Measurements from ENCODE around the gene GPR25.

The GPR25 gene, protein sequence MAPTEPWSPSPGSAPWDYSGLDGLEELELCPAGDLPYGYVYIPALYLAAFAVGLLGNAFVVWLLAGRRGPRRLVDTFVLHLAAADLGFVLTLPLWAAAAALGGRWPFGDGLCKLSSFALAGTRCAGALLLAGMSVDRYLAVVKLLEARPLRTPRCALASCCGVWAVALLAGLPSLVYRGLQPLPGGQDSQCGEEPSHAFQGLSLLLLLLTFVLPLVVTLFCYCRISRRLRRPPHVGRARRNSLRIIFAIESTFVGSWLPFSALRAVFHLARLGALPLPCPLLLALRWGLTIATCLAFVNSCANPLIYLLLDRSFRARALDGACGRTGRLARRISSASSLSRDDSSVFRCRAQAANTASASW

DNA sequence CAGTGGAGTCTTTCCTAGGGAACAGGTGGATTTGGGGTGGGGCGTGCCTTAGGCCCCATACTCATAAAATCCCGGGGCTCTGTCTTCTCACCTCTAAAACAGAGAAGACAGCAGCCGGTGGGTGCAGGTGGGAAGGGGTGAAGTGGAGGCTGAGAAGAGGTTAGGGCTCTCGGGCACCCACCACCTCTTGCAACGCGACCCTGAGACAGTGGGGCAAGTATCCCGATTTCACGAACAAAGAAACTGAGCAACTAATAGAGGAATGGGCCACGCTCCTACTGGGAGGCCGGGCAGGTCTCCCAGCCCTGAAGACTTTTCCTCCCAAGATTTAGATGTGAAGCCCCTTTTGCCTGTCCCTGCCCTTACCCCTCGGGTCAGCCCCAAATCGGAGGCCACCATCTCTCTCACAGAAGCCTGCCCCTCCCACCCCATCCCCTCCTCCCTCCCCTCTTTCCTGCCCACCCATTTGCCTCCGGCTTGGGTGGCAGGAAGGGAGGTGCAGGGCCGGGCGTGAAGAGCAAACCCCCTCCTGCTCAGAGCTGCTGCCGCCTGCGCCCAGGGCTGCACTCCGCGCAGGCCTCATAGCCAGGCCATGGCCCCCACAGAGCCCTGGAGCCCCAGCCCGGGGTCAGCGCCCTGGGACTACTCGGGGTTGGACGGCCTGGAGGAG, at the start of gene GPR25:
GPR25 (plus strand) TSS at position 536 of the 670 bp plus-strand sequence; CDS start at position 593, 57 bp downstream.
- DNase-seq = no peak

DNA sequence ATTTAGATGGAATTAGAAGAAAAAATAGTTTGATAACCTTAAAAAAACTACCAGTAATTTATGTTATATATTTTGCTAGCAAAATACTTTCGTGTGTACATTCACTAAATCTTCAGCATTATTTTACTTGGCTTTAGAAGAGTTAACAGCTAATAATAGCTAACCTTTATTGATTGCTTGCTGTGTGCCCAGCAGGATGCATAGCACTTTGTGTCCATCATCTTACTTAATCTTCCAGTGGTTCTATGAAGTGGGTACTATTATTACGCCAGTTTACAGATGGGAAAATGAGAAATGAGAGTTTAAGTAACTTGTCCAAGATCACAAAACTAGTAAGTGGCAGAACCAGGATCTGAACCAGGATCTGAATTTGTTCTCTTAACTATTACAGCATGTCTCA, 41.7 kb upstream of the GPR25 start:
- no peak for DNase-seq

DNA sequence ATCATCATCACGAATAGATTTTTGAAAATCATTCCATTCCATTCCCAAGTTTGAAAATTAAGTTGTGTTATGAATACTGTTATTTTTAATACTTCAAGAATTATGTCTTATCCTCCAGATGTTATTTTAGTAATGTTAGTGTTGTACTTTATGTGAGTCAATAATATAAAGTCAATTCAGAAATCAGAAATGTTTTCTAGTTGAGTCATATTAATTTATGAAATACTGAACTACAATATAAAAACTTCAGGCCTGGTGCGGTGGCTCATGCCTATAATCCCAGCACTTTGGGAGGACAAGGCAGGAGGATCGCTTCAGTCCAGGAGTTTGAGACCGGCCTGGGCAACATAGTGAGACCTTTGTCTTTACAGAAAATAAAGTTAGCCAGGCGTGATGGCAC, 38.4 kb upstream of the GPR25 start:
- DNase-seq = no peak

DNA sequence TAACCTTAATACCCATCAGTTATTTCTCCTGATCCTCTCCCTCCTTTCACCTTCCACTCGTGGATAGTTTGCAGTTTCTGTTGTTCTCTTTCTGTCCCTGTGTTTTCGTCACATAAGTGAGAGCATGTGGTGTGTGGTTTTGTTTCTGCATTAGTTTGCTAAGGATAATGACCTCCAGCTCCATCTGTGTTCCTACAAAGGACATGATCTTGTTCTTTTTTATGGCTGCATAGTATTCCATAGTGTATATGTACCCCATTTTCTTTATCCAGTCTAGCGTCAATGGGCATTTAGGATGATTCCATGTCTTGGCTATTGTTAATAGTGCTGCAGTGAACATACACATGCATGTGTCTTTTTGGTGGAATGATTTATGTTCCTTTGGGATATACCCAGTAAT, 36.6 kb upstream of the GPR25 start:
- no peak for DNase-seq

DNA sequence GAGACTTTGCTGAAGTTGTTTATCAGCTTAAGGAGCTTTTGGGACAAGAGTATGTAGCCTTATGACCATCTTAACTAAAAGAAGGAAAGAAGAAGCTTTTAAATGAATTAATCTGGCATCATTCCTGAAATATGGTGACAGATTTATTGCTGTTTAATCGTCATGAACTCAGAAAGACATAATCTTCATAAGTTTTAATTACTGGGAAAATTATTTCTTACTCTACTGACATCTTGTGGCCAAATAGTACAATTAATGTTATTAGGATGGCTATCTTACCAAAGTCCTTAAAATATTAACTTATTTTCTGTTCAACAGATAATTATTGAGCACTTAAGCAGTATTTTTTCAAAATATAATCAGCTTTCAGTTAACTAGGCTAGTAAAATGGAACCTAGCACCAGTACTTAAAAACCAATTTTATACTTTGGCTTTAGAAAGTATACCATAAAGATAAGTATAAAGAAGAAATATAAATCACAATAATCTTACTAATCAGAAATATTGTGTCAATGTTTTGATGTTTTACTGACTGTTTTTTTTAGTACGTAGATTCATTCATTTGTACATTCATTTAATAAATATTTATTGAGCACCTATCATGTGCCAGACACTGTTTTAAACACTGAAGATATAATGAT, 34.7 kb upstream of the GPR25 start:
- DNase-seq = no peak

DNA sequence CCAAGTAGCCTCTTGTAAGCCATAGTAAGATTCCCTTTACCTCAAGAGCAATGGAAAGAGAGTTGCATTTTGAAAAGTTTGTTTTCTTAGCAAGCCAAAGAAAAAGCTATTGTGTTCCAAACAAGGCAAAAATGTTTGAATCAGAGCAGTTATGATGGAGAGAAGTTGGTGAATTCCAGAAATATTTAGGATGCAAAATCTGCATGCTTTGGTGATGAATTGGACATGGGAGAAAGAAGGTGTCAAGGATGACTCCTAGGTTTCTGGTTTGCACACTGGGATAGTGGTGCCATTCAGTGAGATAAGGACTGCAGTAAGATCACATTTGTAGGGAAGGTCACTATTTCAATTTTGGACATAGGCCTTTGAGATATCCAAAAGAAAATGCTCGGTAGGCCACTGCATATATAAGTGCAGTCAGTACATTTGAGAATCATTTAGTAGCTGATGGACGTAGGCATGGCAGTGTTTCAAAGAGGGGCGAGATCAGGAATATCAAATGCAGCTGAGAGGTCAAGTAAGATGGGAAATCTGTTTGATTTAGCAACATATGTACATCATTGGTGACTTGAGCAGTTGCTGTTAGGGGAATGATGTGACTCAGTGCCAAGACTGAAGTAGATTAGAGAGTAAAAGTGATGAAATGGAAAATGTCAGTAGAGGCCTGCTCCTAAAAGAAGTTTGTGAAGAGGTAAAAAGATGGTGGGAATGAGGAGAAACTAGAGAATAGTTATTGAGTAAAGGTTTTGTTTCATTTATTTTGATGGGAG, 33.9 kb upstream of the GPR25 start:
- DNase-seq = no peak

DNA sequence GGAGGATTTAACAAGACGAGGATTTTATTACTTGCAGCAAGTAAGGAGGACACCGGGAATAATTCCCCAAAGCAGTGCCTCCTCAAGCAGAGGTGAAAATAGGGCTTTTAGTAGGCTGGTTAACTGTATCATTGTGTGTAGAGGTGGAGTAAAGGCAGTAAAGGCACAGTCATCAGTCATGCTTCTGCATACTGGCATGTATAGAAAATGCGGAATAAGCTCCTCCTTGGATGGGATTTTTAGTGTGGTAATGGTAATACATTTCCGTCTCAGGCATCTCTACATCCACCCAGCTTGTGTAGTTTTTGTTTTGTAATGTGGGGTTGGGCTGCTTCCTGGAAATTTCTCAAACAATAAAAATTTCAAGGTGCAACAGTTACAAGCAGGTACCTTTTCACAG, 27.4 kb upstream of the GPR25 start:
- no peak for DNase-seq

DNA sequence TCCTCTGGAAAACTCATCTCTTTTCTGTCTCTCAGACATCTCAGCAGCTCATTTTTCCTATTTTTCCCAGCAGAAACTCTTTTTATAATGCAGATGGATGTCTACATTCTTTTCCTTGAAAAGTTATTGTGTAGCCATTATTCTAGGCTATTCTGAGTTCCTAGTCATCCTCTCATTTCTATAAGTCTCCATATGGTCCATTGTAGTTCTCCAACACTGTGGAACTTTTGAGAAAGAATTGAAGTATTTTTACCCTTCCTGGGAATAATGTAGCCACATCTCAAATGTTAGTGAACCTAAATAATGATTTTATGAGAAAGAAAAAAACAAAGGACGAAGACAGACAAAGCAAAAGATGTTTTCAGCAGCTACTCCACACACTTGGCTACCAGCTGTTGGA, 26.4 kb upstream of the GPR25 start:
- no peak for DNase-seq

DNA sequence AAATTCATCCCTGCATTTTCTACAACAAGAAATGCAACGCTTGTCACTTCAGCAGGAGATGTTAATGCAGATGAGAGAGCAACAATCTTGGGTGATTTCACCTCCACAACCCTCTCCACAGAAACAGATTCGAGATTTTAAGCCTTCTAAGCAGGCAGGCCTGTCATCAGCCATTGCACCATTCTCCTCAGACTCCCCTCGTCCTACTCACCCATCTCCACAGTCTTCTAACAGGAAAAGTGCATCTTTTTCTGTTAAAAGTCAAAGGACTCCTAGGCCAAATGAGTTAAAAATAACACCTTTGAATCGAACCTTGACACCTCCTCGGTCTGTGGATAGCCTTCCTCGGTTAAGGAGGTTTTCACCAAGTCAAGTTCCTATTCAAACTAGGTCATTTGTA, 23.4 kb upstream of the GPR25 start:
- no peak for DNase-seq

DNA sequence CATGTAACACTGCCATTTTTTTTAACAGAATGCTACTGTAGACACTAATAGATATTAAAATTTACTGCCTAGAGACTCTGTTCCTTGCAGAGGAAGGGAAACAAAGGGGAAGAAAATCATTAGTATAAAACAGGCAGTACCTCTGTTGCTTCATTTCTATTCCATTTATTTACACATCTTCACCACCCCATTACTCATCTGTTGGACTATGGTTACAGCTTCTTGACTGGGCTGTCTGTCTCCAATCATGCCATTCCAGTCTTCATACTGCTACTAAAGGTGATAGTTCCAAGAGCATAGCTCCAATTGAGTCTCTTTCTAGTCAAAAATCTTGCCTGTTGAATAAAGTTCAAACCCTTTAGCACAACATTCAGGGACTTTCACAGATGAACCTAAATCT, 22.2 kb upstream of the GPR25 start:
- DNase-seq = no peak

DNA sequence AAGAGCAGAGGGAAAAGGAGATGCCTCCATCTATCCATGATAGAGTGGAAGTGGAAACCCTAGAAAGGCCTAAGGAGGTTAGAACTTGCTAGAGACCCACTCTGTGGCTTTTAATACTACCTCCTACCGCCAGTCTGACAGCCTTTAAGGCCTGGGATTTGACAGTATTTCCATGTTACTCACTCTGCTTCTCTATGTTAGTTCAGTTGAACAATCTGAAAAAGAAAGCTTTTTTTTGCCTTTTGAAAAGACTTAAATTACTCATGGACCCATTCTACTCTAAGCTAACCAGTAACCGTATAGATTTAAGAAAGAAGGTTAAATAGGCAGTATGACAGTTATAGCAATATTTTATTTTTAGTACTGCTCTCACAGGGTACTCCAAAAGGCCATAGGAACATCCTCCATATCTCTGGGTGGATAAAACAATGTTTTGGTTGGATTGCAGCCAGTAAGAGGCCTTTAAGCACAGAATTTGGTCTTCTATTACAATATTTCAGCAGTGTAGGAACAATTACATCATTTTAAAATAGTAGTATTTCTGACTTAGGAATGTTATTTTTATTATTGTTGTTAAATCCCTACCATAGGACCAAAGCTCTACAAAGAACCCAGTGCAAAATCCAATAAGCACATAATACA, 15.9 kb upstream of the GPR25 start:
- no peak for DNase-seq

DNA sequence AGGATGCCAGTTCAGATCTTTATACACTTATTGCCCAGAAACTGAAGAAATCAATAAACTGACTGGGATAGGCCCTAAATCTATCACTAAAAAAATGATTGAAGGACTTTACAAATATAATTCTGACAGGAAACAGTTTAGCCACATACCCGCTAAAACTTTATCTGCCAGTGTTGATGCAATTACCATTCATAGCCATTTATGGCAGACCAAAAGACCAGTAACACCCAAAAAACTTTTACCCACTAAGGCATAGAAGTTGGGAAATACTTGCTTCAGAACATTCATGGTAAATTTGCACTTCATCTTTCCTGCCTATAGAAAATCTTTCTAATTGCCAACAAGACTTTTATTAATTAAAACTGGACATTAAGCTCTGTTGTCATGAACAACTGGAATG, 15.0 kb upstream of the GPR25 start:
- no peak for DNase-seq

DNA sequence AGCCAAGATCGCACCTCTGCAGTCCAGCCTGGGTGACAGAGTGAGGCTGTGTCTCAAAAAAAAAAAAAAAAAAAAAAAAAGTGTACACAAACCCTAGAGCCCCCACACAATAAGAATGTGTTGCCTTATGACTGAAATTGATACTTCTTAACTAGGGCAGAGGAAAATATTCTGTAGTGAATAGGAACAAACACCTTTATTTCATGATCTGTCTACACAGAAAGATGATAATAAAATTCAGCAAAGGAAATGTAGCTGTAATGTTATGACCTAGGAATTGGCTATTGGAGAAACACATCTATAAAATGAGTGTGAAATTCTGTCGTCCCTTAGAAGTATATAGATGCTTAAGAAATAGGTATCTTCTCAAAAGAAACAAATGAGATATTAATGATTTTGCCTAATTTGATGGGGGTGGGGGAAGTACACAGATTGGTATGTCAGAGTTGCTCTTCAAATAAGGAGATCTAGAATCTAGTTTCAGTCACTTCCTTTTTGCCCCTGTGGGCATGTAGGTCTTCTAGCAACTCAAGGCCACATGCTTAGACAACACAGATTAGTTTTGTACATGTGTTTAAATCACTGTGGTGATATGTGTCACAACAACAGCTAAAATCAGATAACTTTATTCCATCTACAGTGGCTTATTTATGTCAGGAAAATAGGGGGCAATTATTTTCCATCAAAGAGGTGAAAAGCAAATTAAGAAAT, 10.7 kb upstream of the GPR25 start:
- no peak for DNase-seq

DNA sequence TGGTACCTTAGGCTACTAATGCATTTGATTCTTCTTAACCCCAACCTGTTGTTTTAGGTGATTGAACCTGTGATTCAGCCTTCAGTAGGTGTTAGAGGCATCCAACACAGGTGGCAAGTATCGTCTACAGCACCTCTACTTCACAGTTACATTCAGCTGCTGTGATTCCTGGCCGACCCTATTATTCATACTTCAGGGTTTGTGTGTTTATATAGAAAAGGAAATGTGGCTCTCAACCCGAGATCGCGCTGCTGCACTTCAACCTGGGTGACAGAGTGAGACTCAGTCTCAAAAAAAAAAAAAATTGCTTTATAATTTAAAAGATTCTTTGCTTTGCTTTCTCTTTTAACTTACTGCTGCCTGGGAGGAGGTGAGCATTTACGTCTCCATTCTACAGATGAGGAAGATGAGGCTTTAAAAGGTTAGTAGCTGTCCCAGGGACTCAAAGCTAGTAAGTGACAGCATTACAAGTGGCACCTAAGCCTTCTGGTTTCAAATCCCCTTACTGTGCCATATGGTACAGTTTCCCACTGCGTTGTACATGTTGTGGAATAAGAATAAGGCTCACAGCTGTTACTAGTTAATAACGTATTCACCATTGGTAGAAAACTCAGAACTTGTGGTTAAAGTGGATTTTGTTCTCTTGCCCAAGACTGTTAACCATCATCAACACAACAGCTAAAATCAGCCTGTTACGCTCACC, 9.9 kb upstream of the GPR25 start:
- no peak for DNase-seq

DNA sequence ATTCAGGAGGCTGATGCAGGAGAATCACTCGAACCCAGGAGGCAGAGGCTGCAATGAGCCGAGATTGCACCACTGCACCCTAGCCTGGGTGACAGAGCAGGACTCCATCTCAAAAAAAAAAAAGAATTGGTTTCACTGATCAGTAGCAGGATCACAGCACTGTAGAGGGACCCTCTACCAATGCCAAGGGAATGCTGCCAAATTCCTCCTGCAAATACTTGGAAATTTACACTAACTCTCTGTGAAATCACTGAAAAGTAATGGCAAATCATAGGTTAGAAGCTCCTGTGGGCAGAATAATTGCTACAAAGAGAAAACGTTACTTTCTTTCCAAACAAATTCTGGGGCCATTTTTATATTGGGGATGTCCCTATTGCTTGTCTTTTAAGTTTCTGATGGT, 6.7 kb upstream of the GPR25 start:
- no peak for DNase-seq

DNA sequence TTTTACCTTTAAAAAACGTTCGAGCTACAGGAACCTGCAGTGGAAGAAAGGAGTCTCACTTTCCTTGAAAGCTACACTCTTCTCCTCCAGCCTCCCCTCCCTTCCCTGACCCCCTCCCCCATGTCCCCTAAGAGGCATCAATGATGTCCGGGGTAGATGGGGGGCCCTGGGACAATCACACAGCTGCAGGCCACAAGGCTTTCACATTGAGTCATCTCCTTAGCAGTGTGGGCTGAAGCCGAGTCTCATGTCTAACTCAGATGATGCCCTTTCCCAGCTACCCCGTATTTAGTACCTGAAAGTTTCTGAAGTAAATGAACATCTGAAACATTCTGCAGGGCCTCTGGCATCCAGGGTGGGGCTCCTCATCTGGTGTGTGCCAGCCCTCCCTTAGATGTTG, 6.3 kb upstream of the GPR25 start:
- no peak for DNase-seq

DNA sequence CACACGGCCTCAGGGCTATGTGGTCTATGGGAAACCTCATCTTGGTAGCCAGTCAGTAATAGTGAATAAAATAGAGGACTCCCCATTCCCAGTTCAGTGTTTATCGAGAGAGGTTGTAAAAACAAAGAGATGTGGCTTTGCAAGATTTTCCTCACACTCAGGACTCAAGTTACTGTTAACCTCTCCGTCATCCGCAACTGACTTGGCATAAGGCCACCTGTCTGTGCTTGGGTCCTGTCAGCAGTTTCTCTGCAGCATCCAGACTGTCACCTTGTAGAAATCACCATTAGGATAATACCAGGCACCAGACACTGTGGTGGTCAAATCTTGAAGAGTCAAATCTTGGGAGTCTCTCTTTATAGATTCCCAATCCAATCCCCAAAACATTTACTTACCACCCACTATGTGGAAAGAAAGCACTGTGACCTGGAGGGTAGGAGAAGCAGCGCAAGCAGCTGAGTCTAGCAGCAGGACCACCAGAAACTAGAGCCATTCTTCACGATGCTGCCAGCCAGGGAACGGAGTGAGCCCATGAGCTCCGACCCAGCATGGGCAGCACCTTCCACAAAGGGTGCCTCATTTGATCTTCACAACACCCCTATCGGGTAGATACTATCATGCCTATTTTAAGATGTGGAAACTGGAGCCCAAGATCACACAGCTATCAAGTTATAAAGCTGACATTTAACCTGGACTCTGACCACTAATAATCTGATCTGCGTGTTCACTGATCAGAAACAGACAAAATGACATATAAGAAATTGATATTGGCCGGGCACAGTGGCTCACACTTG, 5.6 kb upstream of the GPR25 start:
- DNase-seq = no peak

DNA sequence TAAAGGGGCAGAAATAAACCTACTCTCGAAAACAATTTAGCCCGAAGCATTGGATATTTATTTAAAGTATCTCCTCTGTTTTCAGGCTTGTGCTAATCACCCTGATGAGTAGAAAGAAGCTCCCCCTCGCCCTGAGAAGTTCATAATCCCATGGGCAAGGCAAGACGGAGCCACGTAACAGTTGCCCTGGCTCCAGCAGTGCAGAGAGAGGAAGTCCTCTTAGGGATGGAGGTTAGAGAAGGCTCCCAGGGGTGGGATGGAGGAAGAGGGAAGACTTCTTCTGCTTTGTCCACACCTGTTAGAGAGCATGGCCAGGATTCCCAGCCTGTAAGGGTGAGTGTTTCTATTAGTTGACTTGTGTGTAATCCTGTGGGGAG, 3.4 kb upstream of the GPR25 start:
- DNase-seq = no peak

DNA sequence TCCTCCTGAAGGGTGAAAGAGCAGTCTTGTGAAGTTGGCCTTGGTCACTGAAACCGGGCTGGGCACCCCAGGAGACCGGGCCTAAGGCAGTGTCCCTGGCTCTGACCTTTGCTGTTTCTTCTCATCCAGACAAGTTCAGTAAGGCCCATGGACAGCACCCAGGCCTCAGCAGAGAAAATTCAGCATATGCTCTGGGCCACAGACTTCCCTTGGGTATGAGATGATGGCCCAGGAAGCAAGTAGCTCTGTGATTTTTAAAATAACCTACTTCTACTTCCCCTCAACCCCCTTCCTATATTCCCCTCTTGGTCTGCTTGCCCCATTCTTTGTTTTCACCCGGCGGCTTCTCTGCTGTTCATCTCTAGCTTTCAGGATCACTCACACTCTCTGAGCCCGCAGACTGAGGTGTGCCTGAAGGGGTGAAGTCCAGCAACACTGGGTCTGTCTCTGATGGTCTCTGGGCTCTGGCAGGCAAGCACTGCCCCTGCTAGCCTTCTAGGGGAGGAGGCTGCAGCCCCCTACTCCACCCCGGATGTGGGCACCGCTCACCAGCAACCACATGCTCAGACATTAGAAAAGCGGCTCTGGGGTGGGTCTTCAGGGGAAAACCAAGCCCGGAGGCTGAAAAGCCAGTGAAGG, 2.9 kb upstream of the GPR25 start:
- no peak for DNase-seq

DNA sequence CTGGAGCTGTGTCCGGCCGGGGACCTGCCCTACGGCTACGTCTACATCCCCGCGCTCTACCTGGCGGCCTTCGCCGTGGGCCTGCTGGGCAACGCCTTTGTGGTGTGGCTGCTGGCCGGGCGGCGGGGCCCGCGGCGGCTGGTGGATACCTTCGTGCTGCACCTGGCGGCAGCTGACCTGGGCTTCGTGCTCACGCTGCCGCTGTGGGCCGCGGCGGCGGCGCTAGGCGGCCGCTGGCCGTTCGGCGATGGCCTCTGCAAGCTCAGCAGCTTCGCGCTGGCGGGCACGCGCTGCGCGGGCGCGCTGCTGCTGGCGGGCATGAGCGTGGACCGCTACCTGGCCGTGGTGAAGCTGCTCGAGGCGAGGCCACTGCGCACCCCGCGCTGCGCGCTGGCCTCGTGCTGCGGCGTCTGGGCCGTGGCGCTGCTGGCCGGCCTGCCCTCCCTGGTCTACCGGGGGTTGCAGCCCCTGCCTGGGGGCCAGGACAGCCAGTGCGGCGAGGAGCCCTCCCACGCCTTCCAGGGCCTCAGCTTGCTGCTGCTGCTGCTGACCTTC, 412 bp downstream of the GPR25 start:
- peak; percentile 19 for DNase-seq

Measured in NCI-H1092 (cell line).